Measurements from ENCODE around the gene FAM217A. TPM values are rescaled to one million over a fixed set of nuclear protein-coding genes. Genes with fewer than 3 reads are reported as not detected.

The FAM217A gene
- total and polyA plus RNA-seq, 2 of the 13 experiments (the other 11 are each of a cell fraction or from before 2014, with no cell fraction given): not detected

- Histone ChIP-seq H3K27me3 (ENCODE audit: control insufficient read depth in 1 of 2, insufficient read depth in 2 of 2, low read length in 2 of 2) (no peaks in the 10 kb centered on the region), H3K9ac (ENCODE audit: insufficient read depth, low read depth, low read length) (no peak overlapping the region), H3K9me3 (ENCODE audit: low read length) (no peaks in the 10 kb centered on the region), H2AFZ (ENCODE audit: low read length) (no peak overlapping the region), H3K79me2 (ENCODE audit: insufficient read depth, low read length) (peaks cover 24% of the 10 kb centered on the region), H3K36me3 (replicated peaks in 1 of 2; ENCODE audit: control insufficient read depth in 1 of 2, insufficient read depth in 2 of 2, low read length in 2 of 2) (peaks cover 46 to 91% of the 10 kb centered on the region in 2 experiments), H3K27ac (ENCODE audit: extremely low read length, insufficient read depth, low read length) (no peak overlapping the region), H4K20me1 (ENCODE audit: insufficient read depth, low read length) (peaks cover 17% of the 10 kb centered on the region), H3K4me2 (ENCODE audit: low read depth, low read length) (no peak overlapping the region), H3K4me3 (replicated peaks in 1 of 3; ENCODE audit: insufficient read depth in 1 of 3, low read depth in 2 of 3, low read length in 3 of 3) (no peak overlapping the region), H3K4me1 (ENCODE audit: insufficient read depth, low read length) (peaks cover 4% of the 10 kb centered on the region)
- ATAC-seq (no peak), DNase-seq (ENCODE audit: low spot score) (no peak), FAIRE-seq (no peak)
- no TSS peak for BruUV-seq (replicated peaks)
- ChIA-PET POLR2A (no interaction called here), CTCF (ENCODE audit: low intra/inter-chr PET ratio, low total read pairs) (no interaction called here)
- intact Hi-C loops (cut with micrococcal nuclease; ENCODE audit: unreplicated experiment): no loop called here
- in situ Hi-C loops (cut with HindIII; ENCODE audit: extremely low pct_ligation_motif_present, low pct_unique_long_range_greater_than_20kb): no loop called here
- no peak for TF ChIP-seq RFX5 (IDR thresholded peaks at IDR 0.05; ENCODE audit: low read depth, low read length)
- no peak for TF ChIP-seq TARDBP (CRISPR knock-in tag; IDR thresholded peaks at IDR 0.05)
- no peak for TF ChIP-seq ZNF577 (CRISPR knock-in tag; IDR thresholded peaks at IDR 0.05; ENCODE audit: borderline replicate concordance, low read depth)
- no peak for TF ChIP-seq TEF (CRISPR knock-in tag; IDR thresholded peaks at IDR 0.05)
- TF ChIP-seq KIAA2018 (CRISPR knock-in tag; IDR thresholded peaks at IDR 0.05; ENCODE audit: borderline replicate concordance): no peak
- TF ChIP-seq IKZF1 (IDR thresholded peaks at IDR 0.05): no peak
- TF ChIP-seq ZNF34 (CRISPR knock-in tag; IDR thresholded peaks at IDR 0.05; ENCODE audit: borderline replicate concordance): no peak
- no peak for TF ChIP-seq GMEB1 (CRISPR knock-in tag; IDR thresholded peaks at IDR 0.05; ENCODE audit: borderline replicate concordance)
- TF ChIP-seq TBL1XR1 (IDR thresholded peaks at IDR 0.05; ENCODE audit: borderline replicate concordance, low read length, partially characterized antibody): no peak
- TF ChIP-seq MTERF4 (CRISPR knock-in tag; IDR thresholded peaks at IDR 0.05): no peak
- TF ChIP-seq ZFP37 (CRISPR knock-in tag; IDR thresholded peaks at IDR 0.05; ENCODE audit: borderline replicate concordance): no peak
- TF ChIP-seq ZNF589 (CRISPR knock-in tag; conservative IDR thresholded peaks at IDR 0.05): no peak
Observed at GRCh38 chr6:4041480-4041879, 37.5 kb downstream of the FAM217A start.

Measured in HepG2 (cell line).